MM.1S (cell line): ENCODE results near the gene TSC2.
"Not testable (repeated sequence)": the region's sequence is repeated elsewhere in the genome, so short reads cannot be mapped to it uniquely, and the experiment has no call there.

Experiments
- EZH2phosphoT487 ChIP-seq: fragments of 300-600 bp; sonication (generic); IDR thresholded peaks from 2 replicates; pipeline ENCODE4 v1.6.1; 2018; ENCODE audit warnings: antibody characterized with exemption, low read length
- TF ChIP-seq, protein P1 (sequence below): fragments of 300-600 bp; sonication (generic); IDR thresholded peaks from 2 replicates; pipeline ENCODE4 v1.5.1; 2016; ENCODE audit warnings: antibody characterized with exemption, low read length, mixed read lengths

DNA sequence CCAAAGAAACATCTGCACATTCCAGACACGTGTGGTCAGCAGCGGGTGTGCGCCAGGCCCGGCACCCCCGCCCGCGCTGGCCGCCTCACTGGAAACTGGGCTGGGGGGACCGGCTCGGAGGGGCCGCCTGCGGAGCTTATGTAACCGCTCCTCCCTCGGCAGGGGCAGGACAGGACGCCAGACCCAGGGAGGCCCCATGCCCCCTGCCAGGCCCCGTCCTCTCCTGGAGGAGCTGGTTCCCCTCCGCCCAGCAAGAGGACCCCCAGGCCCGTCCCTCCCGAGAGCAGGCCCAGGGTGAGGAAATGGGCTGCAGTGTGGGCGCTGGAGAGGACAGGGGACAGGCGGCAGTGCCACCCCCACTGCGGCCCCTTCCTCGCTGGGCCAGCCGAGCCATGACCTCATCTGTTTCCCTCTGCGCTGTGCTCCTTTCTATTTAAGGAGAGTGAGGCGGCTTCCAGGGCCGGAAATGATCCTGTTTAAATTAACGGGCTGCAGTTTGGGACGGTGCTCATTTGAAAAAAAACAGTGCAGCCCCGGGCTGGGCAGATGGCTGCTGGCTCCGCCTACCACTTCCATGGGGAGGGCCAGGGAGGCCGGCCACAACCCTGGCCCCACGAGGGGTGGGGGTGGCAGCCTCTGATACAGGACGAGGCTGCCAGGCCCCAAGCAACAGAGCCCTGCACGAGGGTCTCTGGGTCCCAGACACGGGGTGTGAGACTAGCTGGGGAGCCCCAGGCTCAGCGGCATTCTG, 77.1 kb downstream of the TSC2 start:
- TF ChIP-seq, protein P1, sequence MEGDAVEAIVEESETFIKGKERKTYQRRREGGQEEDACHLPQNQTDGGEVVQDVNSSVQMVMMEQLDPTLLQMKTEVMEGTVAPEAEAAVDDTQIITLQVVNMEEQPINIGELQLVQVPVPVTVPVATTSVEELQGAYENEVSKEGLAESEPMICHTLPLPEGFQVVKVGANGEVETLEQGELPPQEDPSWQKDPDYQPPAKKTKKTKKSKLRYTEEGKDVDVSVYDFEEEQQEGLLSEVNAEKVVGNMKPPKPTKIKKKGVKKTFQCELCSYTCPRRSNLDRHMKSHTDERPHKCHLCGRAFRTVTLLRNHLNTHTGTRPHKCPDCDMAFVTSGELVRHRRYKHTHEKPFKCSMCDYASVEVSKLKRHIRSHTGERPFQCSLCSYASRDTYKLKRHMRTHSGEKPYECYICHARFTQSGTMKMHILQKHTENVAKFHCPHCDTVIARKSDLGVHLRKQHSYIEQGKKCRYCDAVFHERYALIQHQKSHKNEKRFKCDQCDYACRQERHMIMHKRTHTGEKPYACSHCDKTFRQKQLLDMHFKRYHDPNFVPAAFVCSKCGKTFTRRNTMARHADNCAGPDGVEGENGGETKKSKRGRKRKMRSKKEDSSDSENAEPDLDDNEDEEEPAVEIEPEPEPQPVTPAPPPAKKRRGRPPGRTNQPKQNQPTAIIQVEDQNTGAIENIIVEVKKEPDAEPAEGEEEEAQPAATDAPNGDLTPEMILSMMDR = not testable (repeated sequence)
- TF ChIP-seq EZH2phosphoT487 = not testable (repeated sequence)
